Inflammatory macrophage treated with lipopolysaccharide for 1 hour (primary cell): ENCODE results near the gene TRPM7.
"Not testable (repeated sequence)": the region's sequence is repeated elsewhere in the genome, so short reads cannot be mapped to it uniquely, and the experiment has no call there.

Experiments used
- DNase-seq, 2 donors: peaks; one replicate each; pipeline ENCODE4 v3.0.0-alpha.2; 2020 to 2022

TRPM7 gene

DNA sequence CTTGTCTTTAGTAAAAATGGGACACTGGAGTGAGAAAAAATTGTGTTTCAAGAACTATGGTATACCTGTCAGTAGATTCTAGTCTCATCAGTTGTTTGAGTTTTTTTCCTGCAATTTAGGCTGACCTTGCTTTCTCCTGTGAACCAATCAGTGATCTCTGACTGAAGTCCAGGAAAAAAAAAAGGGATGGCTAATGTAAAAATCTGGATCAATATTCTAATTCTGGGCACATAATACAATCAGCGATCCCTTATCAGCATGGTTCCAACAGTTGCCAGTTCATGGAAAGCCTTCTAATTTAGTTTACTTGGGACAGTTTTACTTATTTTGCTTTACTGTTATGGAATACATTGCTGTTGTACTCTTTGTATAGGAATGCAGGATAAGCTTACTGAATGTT lies 17.0 kb downstream of the TRPM7 start:
- DNase-seq: no peak

GRCh38 chr15:50665938-50666337 lies 20.7 kb downstream of the TRPM7 start:
- no peak for DNase-seq

- DNase-seq: no peak
These were observed 31.0 kb downstream of the TRPM7 start for GRCh38 chr15:50655555-50655954.

DNA sequence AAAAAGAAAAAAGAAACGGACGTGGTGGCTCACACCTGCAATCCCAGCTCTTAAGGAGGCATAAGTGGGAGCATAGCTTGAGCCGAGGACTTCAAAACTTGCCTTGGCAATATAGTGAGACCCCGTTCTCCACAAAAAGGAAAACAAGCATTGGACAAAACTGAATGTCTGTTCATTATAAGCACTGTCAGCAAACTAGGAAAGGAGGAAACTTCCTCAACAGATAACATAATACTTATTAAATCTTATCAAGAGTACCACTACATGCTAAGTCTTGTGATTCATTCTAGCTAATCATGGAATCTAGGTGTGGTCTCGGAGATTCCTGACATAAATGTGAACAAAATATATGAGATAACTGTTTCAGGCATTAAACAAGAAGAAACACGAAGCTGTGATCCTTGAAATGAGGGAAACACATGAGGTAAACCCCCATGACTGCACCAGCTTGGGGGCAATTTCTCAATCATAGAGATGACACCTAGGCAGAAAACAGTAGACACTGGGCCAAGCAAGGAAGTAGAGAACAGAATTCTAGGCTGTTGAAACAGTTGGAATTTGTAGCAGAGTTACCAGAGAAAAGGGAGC lies 33.3 kb downstream of the TRPM7 start:
- DNase-seq: no peak

DNA sequence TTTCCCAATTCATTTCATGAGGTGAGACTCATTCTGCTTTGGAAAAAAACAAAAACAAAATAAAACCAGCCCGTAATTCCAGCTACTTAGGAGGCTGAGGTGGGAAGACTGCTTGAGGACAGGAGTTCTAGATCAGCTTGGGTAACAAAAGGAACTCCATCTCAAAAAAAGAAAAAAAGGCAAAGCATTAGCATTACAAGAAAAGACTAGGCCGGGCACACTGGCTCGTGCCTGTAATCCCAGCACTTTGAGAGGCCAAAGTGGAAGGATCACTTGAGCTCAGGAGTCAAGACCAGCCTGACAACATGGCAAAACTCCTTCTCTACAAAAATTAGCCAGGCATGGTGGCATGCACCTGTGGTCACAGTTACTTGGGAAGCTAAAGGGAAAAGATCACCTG lies 33.9 kb downstream of the TRPM7 start:
- no peak for DNase-seq

GRCh38 chr15:50641318-50641717 lies 45.3 kb downstream of the TRPM7 start:
- DNase-seq: no peak

- no peak for DNase-seq
These were observed 50.5 kb downstream of the TRPM7 start for GRCh38 chr15:50636146-50636545.

GRCh38 chr15:50633653-50634052 lies 52.9 kb downstream of the TRPM7 start:
- DNase-seq: no peak

DNA sequence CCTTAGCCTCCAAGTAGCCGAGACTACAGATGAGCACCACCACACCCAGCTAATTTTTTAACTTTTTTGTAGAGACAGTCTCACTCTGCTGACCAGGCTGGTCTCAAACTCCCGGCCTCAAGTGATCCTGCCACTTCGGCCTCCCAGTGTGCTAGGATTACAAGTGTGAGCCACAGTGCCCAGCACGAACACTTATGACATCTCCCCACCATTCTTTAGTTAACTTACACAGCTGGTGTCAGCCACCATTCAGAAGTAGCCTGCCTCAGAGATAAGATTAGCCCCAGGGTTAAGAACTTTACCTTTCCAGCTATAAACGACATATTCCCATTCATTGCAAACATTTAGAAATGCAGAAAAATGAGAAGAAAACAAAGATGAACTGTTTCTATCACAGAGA lies 58.2 kb downstream of the TRPM7 start:
- DNase-seq: no peak

- no peak for DNase-seq
These were observed 59.1 kb downstream of the TRPM7 start for GRCh38 chr15:50627351-50628055.

DNA sequence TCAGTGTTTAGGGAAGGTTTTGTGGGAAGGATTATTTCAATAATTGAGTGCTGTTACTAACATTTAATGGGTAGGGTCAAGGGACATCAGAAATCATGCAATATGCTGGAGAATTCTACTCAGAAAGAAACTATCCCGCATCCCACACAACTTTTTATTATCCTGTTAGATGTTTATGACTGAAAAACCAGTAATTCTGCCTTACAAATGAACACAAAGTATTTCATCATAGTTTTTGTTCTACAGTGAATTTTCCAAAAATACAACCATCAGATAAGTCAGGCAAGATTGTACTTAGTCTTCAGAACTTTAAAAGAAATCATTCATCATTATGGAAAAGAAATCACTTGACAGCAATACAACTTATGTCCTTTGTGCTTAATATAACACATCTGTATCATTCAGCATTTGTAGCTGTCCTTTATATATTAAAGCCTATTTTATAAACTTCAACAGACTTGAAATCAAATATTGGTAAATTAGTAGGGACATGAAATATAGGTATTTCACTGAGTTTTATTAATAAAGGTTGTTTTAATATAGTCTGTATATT lies 61.9 kb downstream of the TRPM7 start:
- no peak for DNase-seq

DNA sequence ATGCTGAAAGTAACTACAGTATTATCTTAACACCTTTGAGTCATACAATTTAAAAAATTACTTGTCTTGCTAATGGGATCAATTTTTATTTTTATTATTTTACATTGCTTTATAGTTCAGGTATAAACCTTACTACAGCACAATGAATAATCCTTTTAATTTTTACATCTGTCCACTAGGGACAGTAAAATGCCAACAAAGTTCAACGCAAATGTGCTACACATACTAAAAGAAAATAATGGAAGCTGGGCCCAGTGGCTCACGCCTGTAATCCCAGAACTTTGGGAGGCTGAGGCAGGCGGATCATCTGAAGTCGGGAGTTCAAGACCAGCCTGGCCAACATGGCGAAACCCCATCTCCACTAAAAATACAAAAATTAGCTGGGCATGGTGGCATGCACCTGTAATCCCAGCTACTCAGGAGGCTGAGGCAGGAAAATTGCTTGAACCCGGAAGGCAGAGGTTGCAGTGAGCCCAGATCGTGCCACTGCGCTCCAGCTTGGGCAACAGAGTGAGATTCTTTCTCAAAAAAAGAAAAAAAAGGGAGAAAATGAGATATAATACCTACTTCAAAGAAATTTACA lies 64.1 kb downstream of the TRPM7 start:
- peak in 1 of 2 donors; percentile 2 for DNase-seq

DNA sequence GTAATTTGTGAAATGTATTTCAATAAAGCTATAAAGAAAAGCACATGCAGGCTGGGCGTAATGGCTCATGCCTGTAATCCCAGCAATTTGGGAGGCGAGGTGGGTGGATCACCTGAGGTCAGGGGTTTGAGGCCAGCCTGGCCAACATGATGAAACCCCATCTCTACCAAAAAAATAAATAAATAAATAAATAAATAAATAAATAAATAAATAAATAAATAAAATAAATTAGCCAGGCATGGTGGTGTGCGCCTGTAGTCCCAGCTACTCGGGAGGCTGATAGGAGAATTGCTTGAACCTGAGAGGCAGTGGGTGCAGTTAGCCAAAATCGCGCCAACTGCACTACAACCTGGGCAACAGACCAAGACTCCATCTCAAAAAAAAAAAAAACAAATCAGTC lies 69.6 kb downstream of the TRPM7 start:
- DNase-seq: not testable (repeated sequence)

GRCh38 chr15:50616554-50616953 lies 70.0 kb downstream of the TRPM7 start:
- not testable (repeated sequence) for DNase-seq

- no peak for DNase-seq
These were observed 73.0 kb downstream of the TRPM7 start for GRCh38 chr15:50613600-50613999.

DNA sequence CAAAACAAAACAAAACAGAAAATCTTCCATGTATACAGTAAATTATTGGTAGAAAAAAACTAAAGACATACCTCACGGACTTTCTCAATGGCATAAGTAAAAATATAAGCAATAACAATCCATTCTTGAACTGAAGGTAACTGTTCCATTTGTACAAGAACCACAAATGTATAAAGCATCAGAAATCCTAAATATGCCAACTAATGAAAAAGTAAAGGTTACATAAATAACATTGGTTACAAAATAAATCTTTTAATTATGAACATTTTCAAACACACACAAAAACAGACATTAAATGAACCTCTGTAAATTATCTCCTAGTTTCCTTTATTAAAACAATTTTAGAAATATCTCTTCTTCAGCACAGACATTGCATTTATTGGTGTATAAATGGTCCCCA lies 79.5 kb downstream of the TRPM7 start:
- DNase-seq: no peak

GRCh38 chr15:50605462-50605861 lies 81.1 kb downstream of the TRPM7 start:
- DNase-seq: no peak

DNA sequence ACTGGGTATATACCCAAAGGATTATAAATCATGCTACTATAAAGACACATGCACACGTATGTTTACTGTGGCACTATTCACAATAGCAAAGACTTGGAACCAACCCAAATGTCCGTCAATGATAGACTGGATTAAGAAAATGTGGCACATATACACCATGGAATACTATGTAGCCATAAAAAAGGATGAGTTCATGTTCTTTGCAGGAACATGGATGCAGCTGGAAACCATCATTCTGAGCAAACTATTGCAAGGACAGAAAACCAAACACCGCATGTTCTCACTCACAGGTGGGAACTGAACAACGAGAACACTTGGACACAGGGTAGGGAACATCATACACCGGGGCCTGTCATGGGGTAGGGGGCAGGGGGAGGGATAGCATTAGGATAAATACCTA lies 84.6 kb downstream of the TRPM7 start:
- not testable (repeated sequence) for DNase-seq

DNA sequence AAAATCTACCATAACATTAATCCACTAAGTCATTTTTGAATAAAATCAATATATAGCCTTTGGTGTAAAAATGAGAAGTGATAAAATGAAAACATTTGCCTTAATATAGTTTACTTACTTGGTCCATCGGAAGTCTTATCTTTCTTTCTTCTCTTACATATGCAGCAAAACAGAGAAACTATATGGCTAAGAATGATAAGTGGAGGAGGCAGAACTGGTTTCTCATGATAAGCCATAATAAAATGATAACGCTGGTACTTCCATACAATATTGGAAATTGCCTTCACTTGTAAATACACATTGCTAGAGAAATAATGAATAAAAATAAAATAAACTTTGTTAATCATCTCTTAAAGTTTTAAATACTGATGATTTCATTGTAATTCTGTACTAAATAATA lies 92.3 kb downstream of the TRPM7 start:
- DNase-seq: no peak

- DNase-seq: no peak
These were observed 92.8 kb downstream of the TRPM7 start for GRCh38 chr15:50593761-50594160.

GRCh38 chr15:50590288-50590687 lies 96.3 kb downstream of the TRPM7 start:
- no peak for DNase-seq

GRCh38 chr15:50577492-50577891 lies 109.1 kb downstream of the TRPM7 start:
- no peak for DNase-seq

- DNase-seq: peak; percentile 25 to 26
These were observed 110.4 kb downstream of the TRPM7 start for GRCh38 chr15:50576166-50576565.

- peak; percentile 51 to 67 for DNase-seq
These were observed 112.8 kb downstream of the TRPM7 start for GRCh38 chr15:50573842-50574241.
